ENCODE results near the gene PDGFA. TPM values are rescaled to one million over a fixed set of nuclear protein-coding genes. Genes with fewer than 3 reads are reported as not detected.

PDGFA gene
- polyA plus RNA-seq, 1 donor (not counting 4 experiments of a cell fraction or from before 2014, with no cell fraction given) = 14.8 TPM

- DNase-seq (ENCODE audit: low read depth, low spot score) (no peak), FAIRE-seq (no peak)
- Histone ChIP-seq H2AFZ (ENCODE audit: control insufficient read depth, low read length) (no peak overlapping the region), H3K79me2 (ENCODE audit: control insufficient read depth, insufficient read depth, low read length) (no peaks in the 10 kb centered on the region), H3K9ac (ENCODE audit: control insufficient read depth, extremely low read depth, insufficient read depth, low read length) (no peak overlapping the region), H3K4me1 (ENCODE audit: control insufficient read depth, extremely low read depth, insufficient read depth, low read length) (no peaks in the 10 kb centered on the region), H4K20me1 (ENCODE audit: control insufficient read depth, extremely low read depth, insufficient read depth, low read length) (no peaks in the 10 kb centered on the region), H3K36me3 (ENCODE audit: control insufficient read depth in 2 of 2, extremely low read depth in 1 of 2, insufficient read depth in 2 of 2, low read length in 2 of 2) (no peaks in the 10 kb centered on the region), H3K4me3 (ENCODE audit: control insufficient read depth in 2 of 3, extremely low read depth in 1 of 3, insufficient read depth in 2 of 3, low read depth in 1 of 3, low read length in 3 of 3) (no peak overlapping the region), H3K9me1 (ENCODE audit: control insufficient read depth, extremely low read depth, insufficient read depth, low read length) (no peaks in the 10 kb centered on the region), H3K27me3 (ENCODE audit: control insufficient read depth, extremely low read depth, insufficient read depth, low read length) (no peaks in the 10 kb centered on the region), H3K4me2 (ENCODE audit: control insufficient read depth, extremely low read depth, insufficient read depth, low read depth, low read length) (no peak overlapping the region), H3K27ac (ENCODE audit: control insufficient read depth, insufficient read depth, low read length) (no peak overlapping the region), H3K9me3 (ENCODE audit: control insufficient read depth, low read depth, low read length) (no peaks in the 10 kb centered on the region)
- dilution Hi-C loops (cut with MboI; ENCODE audit: extremely low pct_ligation_motif_present, low sequenced_read_pairs) = no loop called here
- no peak for TF ChIP-seq EZH2 (IDR thresholded peaks at IDR 0.05; ENCODE audit: low read length)
- TF ChIP-seq CTCF (optimal IDR thresholded peaks at IDR 0.05 in 1 of 3, IDR thresholded peaks at IDR 0.05 in 1 of 3, conservative IDR thresholded peaks at IDR 0.05 in 1 of 3; ENCODE audit: extremely low read depth in 1 of 3, insufficient read depth in 2 of 3, low read length in 3 of 3) = no peak
Observed at GRCh38 chr7:559396-559705, 39.7 kb upstream of the PDGFA start.

- Histone ChIP-seq H3K9me1 (ENCODE audit: control insufficient read depth, extremely low read depth, insufficient read depth, low read length) (no peaks in the 10 kb centered on the region), H3K4me2 (ENCODE audit: control insufficient read depth, extremely low read depth, insufficient read depth, low read depth, low read length) (no peak overlapping the region), H3K9me3 (ENCODE audit: control insufficient read depth, low read depth, low read length) (no peaks in the 10 kb centered on the region), H3K4me1 (ENCODE audit: control insufficient read depth, extremely low read depth, insufficient read depth, low read length) (no peaks in the 10 kb centered on the region), H4K20me1 (ENCODE audit: control insufficient read depth, extremely low read depth, insufficient read depth, low read length) (no peaks in the 10 kb centered on the region), H3K27ac (ENCODE audit: control insufficient read depth, insufficient read depth, low read length) (no peak overlapping the region), H2AFZ (ENCODE audit: control insufficient read depth, low read length) (no peak overlapping the region), H3K9ac (ENCODE audit: control insufficient read depth, extremely low read depth, insufficient read depth, low read length) (no peak overlapping the region), H3K27me3 (ENCODE audit: control insufficient read depth, extremely low read depth, insufficient read depth, low read length) (no peaks in the 10 kb centered on the region), H3K36me3 (ENCODE audit: control insufficient read depth in 2 of 2, extremely low read depth in 1 of 2, insufficient read depth in 2 of 2, low read length in 2 of 2) (no peaks in the 10 kb centered on the region), H3K4me3 (ENCODE audit: control insufficient read depth in 2 of 3, extremely low read depth in 1 of 3, insufficient read depth in 2 of 3, low read depth in 1 of 3, low read length in 3 of 3) (no peak overlapping the region), H3K79me2 (ENCODE audit: control insufficient read depth, insufficient read depth, low read length) (no peaks in the 10 kb centered on the region)
- no peak for TF ChIP-seq EZH2 (IDR thresholded peaks at IDR 0.05; ENCODE audit: low read length)
- no peak for TF ChIP-seq CTCF (optimal IDR thresholded peaks at IDR 0.05 in 1 of 3, IDR thresholded peaks at IDR 0.05 in 1 of 3, conservative IDR thresholded peaks at IDR 0.05 in 1 of 3; ENCODE audit: extremely low read depth in 1 of 3, insufficient read depth in 2 of 3, low read length in 3 of 3)
- FAIRE-seq (no peak), DNase-seq (ENCODE audit: low read depth, low spot score) (no peak)
- dilution Hi-C loops (cut with MboI; ENCODE audit: extremely low pct_ligation_motif_present, low sequenced_read_pairs) = no loop called here
Observed at GRCh38 chr7:557558-557881, 37.9 kb upstream of the PDGFA start.
